Measurements from ENCODE around the gene RAET1E.
"Not testable (repeated sequence)": the region's sequence is repeated elsewhere in the genome, so short reads cannot be mapped to it uniquely, and the experiment has no call there.

RAET1E gene

GRCh38 chr6:149935246-149935645, 37.3 kb upstream of the RAET1E start:
- no peak overlapping the region for H3K27ac Mint-ChIP-seq

GRCh38 chr6:149934249-149935156, 36.6 kb upstream of the RAET1E start:
- no peak overlapping the region for H3K4me3 Mint-ChIP-seq
- H3K27me3 Mint-ChIP-seq = peaks cover 100% of the 10 kb centered on the region
- H3K9me3 Mint-ChIP-seq = no peaks in the 10 kb centered on the region
- H3K4me1 Mint-ChIP-seq = peaks cover 36% of the 10 kb centered on the region
- DNase-seq = peak; percentile 69 to 70
- H3K27ac Mint-ChIP-seq = peak overlapping the region in 1 of 2 donors; percentile 49
- peak; percentile 33 for ATAC-seq

More at GRCh38 chr6:149935246-149935645, 37.3 kb upstream of the RAET1E start:
- H3K4me1 Mint-ChIP-seq = peaks cover 44% of the 10 kb centered on the region
- H3K4me3 Mint-ChIP-seq = peak overlapping the region in 1 of 2 donors; percentile 16
- ATAC-seq (no peak), DNase-seq (no peak)
- H3K9me3 Mint-ChIP-seq = no peaks in the 10 kb centered on the region
- H3K27me3 Mint-ChIP-seq = peaks cover 100% of the 10 kb centered on the region

GRCh38 chr6:149933461-149933860, 35.5 kb upstream of the RAET1E start:
- no peaks in the 10 kb centered on the region for H3K9me3 Mint-ChIP-seq
- no peak for DNase-seq
- no peak overlapping the region for H3K27ac Mint-ChIP-seq
- no peak overlapping the region for H3K4me3 Mint-ChIP-seq
- peaks cover 100% of the 10 kb centered on the region for H3K27me3 Mint-ChIP-seq
- H3K4me1 Mint-ChIP-seq = peaks cover 26% of the 10 kb centered on the region
- ATAC-seq = no peak

GRCh38 chr6:149933036-149933435, 35.1 kb upstream of the RAET1E start:
- Mint-ChIP-seq H3K27me3 (peaks cover 100% of the 10 kb centered on the region), H3K4me1 (peaks cover 22% of the 10 kb centered on the region), H3K4me3 (no peak overlapping the region), H3K9me3 (no peaks in the 10 kb centered on the region), H3K27ac (no peak overlapping the region)
- DNase-seq (no peak), ATAC-seq (no peak)

- H3K4me3 Mint-ChIP-seq = no peak overlapping the region
- no peak for ATAC-seq
- DNase-seq = no peak
- peaks cover 16% of the 10 kb centered on the region for H3K4me1 Mint-ChIP-seq
- no peak overlapping the region for H3K27ac Mint-ChIP-seq
- peaks cover 98% of the 10 kb centered on the region for H3K27me3 Mint-ChIP-seq
- no peaks in the 10 kb centered on the region for H3K9me3 Mint-ChIP-seq
Observed at GRCh38 chr6:149931501-149931900, 33.6 kb upstream of the RAET1E start.

- H3K9me3 Mint-ChIP-seq = no peaks in the 10 kb centered on the region
- H3K4me1 Mint-ChIP-seq = peaks cover 19% of the 10 kb centered on the region
- DNase-seq = no peak
- ATAC-seq = no peak
- H3K27me3 Mint-ChIP-seq = peaks cover 98% of the 10 kb centered on the region
- H3K27ac Mint-ChIP-seq = no peak overlapping the region
- no peak overlapping the region for H3K4me3 Mint-ChIP-seq
Observed at GRCh38 chr6:149929422-149929821, 31.5 kb upstream of the RAET1E start.

GRCh38 chr6:149927025-149927424, 29.1 kb upstream of the RAET1E start:
- not testable (repeated sequence) for H3K27ac Mint-ChIP-seq, DNase-seq, H3K9me3 Mint-ChIP-seq, H3K4me3 Mint-ChIP-seq, ATAC-seq
- Mint-ChIP-seq H3K27me3 (peaks cover 98% of the 10 kb centered on the region), H3K4me1 (peaks cover 33% of the 10 kb centered on the region)

GRCh38 chr6:149925974-149926777, 28.3 kb upstream of the RAET1E start:
- ATAC-seq = peak; percentile 83
- Mint-ChIP-seq H3K27me3 (peaks cover 98% of the 10 kb centered on the region), H3K9me3 (no peaks in the 10 kb centered on the region), H3K4me3 (peak overlapping the region; percentile 45 to 60), H3K4me1 (peaks cover 36% of the 10 kb centered on the region), H3K27ac (no peak overlapping the region)
- DNase-seq = peak; percentile 71 to 81

- peak overlapping the region; percentile 49 to 60 for H3K4me3 Mint-ChIP-seq
- DNase-seq = peak in 1 of 2 donors; percentile 10
- no peak overlapping the region for H3K27ac Mint-ChIP-seq
- no peak for ATAC-seq
- peaks cover 36% of the 10 kb centered on the region for H3K4me1 Mint-ChIP-seq
- H3K9me3 Mint-ChIP-seq = no peaks in the 10 kb centered on the region
- H3K27me3 Mint-ChIP-seq = peaks cover 98% of the 10 kb centered on the region
Observed at GRCh38 chr6:149925253-149925973, 27.5 kb upstream of the RAET1E start.

- Mint-ChIP-seq H3K27ac (no peak overlapping the region), H3K27me3 (peaks cover 98% of the 10 kb centered on the region), H3K4me1 (peaks cover 36% of the 10 kb centered on the region), H3K4me3 (no peak overlapping the region), H3K9me3 (no peaks in the 10 kb centered on the region)
- ATAC-seq (no peak), DNase-seq (peak in 1 of 2 donors; percentile 6)
Observed at GRCh38 chr6:149924933-149925252, 27.0 kb upstream of the RAET1E start.

GRCh38 chr6:149924206-149924932, 26.5 kb upstream of the RAET1E start:
- Mint-ChIP-seq H3K27me3 (peaks cover 98% of the 10 kb centered on the region), H3K9me3 (no peaks in the 10 kb centered on the region), H3K27ac (no peak overlapping the region), H3K4me1 (peaks cover 36% of the 10 kb centered on the region), H3K4me3 (peak overlapping the region; percentile 20 to 25)
- ATAC-seq = no peak
- no peak for DNase-seq

- peaks cover 98% of the 10 kb centered on the region for H3K27me3 Mint-ChIP-seq
- H3K4me1 Mint-ChIP-seq = peaks cover 36% of the 10 kb centered on the region
- H3K4me3 Mint-ChIP-seq = peak overlapping the region; percentile 78 to 89
- H3K9me3 Mint-ChIP-seq = no peaks in the 10 kb centered on the region
- ATAC-seq (peak; percentile 8), DNase-seq (no peak)
- H3K27ac Mint-ChIP-seq = no peak overlapping the region
Observed at GRCh38 chr6:149923327-149923986, 25.5 kb upstream of the RAET1E start.

GRCh38 chr6:149922642-149923326, 24.9 kb upstream of the RAET1E start, which contains the start of gene RAET1G:
TSS of gene RAET1G (minus strand) at chr6:149923121. CDS start at chr6:149923010, 111 bp downstream.
- peak; percentile 78 to 82 for DNase-seq
- peak within 1 kb of the TSS; percentile 78 to 89 for H3K4me3 Mint-ChIP-seq
- no peak within 1 kb of the TSS for H3K27ac Mint-ChIP-seq
- peaks cover 98% of the 10 kb centered on the region for H3K27me3 Mint-ChIP-seq
- peak; percentile 88 for ATAC-seq
- peaks cover 42% of the 10 kb centered on the region for H3K4me1 Mint-ChIP-seq
- H3K9me3 Mint-ChIP-seq = no peaks in the 10 kb centered on the region

GRCh38 chr6:149922091-149922490, 24.2 kb upstream of the RAET1E start:
- not testable (repeated sequence) for ATAC-seq, H3K27ac Mint-ChIP-seq

More at GRCh38 chr6:149922091-149922490, 24.2 kb upstream of the RAET1E start:
- not testable (repeated sequence) for H3K9me3 Mint-ChIP-seq, DNase-seq
- peak overlapping the region; percentile 35 to 58 for H3K4me3 Mint-ChIP-seq
- peaks cover 91% of the 10 kb centered on the region for H3K27me3 Mint-ChIP-seq
- H3K4me1 Mint-ChIP-seq = peaks cover 45% of the 10 kb centered on the region

Measured in stimulated activated naive CD8-positive, alpha-beta T cell treated with anti-CD3 and anti-CD28 coated beads, Interleukin-15, amount 100 ng/mL, for 72 hours (primary cell).